C4-2B (cell line): ENCODE measurements around the gene IPO5.
"Not testable (repeated sequence)": the region's sequence is repeated elsewhere in the genome, so short reads cannot be mapped to it uniquely, and the experiment has no call there.

Experiments
- H3K27ac ChIP-seq: fragments of 450-650 bp; 2 replicates; pipeline ENCODE4 v1.5.1; 2017
- ZFX ChIP-seq: fragments of 450-650 bp; IDR thresholded peaks from 2 replicates; pipeline ENCODE4 v1.6.1; 2017
- TF ChIP-seq, protein P1 (sequence below): fragments of 450-650 bp; conservative IDR thresholded peaks from 2 replicates; pipeline ENCODE4 v1.5.1; 2017; ENCODE audit warnings: mild to moderate bottlenecking

Gene IPO5

GRCh38 chr13:97936036-97936435 is 17.4 kb upstream of the IPO5 start:
- TF ChIP-seq, protein P1, sequence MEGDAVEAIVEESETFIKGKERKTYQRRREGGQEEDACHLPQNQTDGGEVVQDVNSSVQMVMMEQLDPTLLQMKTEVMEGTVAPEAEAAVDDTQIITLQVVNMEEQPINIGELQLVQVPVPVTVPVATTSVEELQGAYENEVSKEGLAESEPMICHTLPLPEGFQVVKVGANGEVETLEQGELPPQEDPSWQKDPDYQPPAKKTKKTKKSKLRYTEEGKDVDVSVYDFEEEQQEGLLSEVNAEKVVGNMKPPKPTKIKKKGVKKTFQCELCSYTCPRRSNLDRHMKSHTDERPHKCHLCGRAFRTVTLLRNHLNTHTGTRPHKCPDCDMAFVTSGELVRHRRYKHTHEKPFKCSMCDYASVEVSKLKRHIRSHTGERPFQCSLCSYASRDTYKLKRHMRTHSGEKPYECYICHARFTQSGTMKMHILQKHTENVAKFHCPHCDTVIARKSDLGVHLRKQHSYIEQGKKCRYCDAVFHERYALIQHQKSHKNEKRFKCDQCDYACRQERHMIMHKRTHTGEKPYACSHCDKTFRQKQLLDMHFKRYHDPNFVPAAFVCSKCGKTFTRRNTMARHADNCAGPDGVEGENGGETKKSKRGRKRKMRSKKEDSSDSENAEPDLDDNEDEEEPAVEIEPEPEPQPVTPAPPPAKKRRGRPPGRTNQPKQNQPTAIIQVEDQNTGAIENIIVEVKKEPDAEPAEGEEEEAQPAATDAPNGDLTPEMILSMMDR: no peak
- no peak for TF ChIP-seq ZFX
- H3K27ac ChIP-seq: no peak overlapping the region

DNA sequence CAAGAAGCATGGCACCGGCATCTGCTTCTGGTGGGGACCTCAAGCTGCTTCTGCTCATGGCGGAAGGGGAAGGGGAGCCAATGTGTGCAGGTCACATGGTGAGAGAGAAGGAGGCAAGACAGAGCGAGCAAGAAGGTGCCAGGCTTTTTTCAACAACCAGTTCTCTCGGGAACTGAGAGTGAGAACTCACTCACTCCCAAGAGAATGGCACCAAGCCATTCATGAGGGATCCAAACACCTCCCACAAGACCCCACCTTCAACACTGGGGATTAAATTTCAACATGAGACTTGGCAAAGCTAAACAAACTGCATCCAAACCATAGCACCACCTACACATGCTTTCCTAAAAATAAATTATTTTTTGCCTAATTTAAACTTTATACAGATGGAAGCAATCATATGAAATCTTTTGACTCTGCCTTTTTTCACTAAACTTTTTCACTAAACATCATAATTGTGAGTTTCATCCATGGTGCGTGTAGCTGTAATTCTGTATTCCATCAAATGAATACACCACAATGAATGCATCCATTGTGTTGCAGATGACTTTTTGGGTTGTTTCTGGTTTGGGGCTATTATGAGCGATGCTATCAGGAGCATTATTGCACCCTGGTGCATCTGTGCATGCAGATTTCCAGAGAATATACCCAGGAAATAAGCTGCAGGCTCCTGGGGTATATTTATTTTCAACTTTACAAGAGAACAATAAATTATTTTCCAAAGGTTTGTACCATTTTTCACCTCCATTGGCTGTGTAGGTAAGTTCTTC is 14.6 kb upstream of the IPO5 start:
- TF ChIP-seq ZFX: no peak
- TF ChIP-seq, protein P1: no peak
- H3K27ac ChIP-seq: no peak overlapping the region

- no peak overlapping the region for H3K27ac ChIP-seq
- no peak for TF ChIP-seq ZFX
- TF ChIP-seq, protein P1: no peak
These were observed 9.0 kb upstream of the IPO5 start for GRCh38 chr13:97944396-97945029.

GRCh38 chr13:97945342-97945741 is 8.1 kb upstream of the IPO5 start:
- TF ChIP-seq, protein P1: no peak
- no peak for TF ChIP-seq ZFX
- H3K27ac ChIP-seq: no peak overlapping the region

GRCh38 chr13:97945792-97946419 is 7.6 kb upstream of the IPO5 start:
- no peak overlapping the region for H3K27ac ChIP-seq
- no peak for TF ChIP-seq ZFX
- TF ChIP-seq, protein P1: no peak

DNA sequence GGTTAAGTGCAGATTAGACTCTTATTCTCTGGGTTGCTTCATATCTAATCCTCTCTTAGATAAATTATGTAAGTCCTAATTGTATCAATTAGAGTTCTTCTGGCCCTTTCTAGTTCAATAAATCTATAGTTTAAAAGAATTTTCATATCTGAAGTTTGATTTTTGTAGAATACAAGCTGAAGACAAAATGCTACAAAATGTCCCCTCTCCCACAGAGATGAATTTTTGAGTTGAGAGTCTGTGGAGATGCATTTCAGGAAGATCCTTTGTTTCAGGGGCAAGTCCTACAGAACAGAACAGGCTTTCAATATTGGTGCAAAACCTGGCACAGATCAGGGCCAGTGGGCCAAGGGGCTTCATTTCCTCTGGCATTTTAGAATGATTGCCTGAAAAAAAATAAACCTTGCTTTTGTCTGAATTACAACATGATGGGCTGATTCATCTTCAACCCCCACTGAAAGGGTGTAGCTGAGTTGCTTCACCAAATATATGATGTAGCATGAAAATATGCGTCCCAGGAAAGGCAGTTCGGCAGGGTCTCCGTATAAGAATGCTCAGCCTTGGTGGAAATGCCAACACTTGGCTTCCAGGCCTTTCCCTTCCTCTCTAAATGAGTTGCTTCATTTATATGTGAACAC is 6.4 kb upstream of the IPO5 start:
- H3K27ac ChIP-seq: no peak overlapping the region
- no peak for TF ChIP-seq ZFX
- TF ChIP-seq, protein P1: no peak

- no peak for TF ChIP-seq ZFX
- TF ChIP-seq, protein P1: no peak
These were observed 5.4 kb upstream of the IPO5 start for GRCh38 chr13:97948041-97948440.

DNA sequence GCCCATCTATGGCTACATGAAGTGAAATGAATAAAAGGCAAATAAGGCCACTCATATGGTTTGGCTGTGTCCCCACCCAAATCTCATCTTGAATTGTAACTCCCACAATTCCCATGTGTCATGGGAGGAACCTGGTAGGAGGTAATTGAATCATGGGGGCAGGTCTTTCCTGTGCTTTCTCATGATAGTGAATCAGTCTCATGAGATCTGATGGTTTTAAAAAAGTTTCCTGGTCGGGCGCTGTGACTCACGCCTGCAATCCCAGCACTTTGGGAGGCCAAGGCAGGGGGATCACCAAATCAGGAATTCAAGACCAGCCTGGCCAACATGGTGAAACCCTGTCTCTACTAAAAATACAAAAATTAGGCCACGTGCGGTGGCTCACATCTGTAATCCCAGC is 4.2 kb upstream of the IPO5 start:
- not testable (repeated sequence) for H3K27ac ChIP-seq

More at GRCh38 chr13:97948041-97948440, 5.4 kb upstream of the IPO5 start:
- no peak overlapping the region for H3K27ac ChIP-seq
